Endothelial cell (in vitro differentiated cells): ENCODE measurements around the gene TCERG1L. TPM values are rescaled to one million over a fixed set of nuclear protein-coding genes. Genes with fewer than 3 reads are reported as not detected.

Experiments used
- DNase-seq: peaks from one replicate; pipeline ENCODE4 v3.0.0; 2021; ENCODE audit warnings: low spot score
- H3K27ac Mint-ChIP-seq: one replicate; pipeline ENCODE4 v1.8.0; 2021; ENCODE audit warnings: mixed read lengths, inconsistent platforms; ENCODE audit not compliant: unreplicated experiment
- H3K27me3 Mint-ChIP-seq: one replicate; pipeline ENCODE4 v1.8.0; 2021; ENCODE audit warnings: mild to moderate bottlenecking, moderate library complexity, mixed read lengths, inconsistent platforms; ENCODE audit not compliant: unreplicated experiment
- H3K36me3 Mint-ChIP-seq: one replicate; pipeline ENCODE4 v1.8.0; 2021; ENCODE audit warnings: mild to moderate bottlenecking, low read depth, mixed read lengths, inconsistent platforms; ENCODE audit not compliant: unreplicated experiment
- H3K4me1 Mint-ChIP-seq: one replicate; pipeline ENCODE4 v1.8.0; 2021; ENCODE audit warnings: mild to moderate bottlenecking, mixed read lengths, inconsistent platforms; ENCODE audit not compliant: unreplicated experiment
- H3K4me3 Mint-ChIP-seq: one replicate; pipeline ENCODE4 v1.8.0; 2021; ENCODE audit warnings: mild to moderate bottlenecking, mixed read lengths, inconsistent platforms; ENCODE audit not compliant: unreplicated experiment
- H3K9me3 Mint-ChIP-seq: one replicate; pipeline ENCODE4 v1.8.0; 2021; ENCODE audit warnings: mixed read lengths, inconsistent platforms; ENCODE audit not compliant: unreplicated experiment
- CTCF ChIP-seq: fragments of 200-600 bp; sonication (generic); IDR thresholded peaks from one replicate; pipeline ENCODE4 v1.5.0; 2021; ENCODE audit warnings: antibody characterized with exemption; ENCODE audit not compliant: unreplicated experiment
- total RNA-seq: library from RNA; stranded (reverse); fragmentation: NEBNext Ultra II Directional; extraction: Animal tissue kit (Norgen Biotek cat#: 25700); gene quantifications from one replicate; pipeline ENCODE4 v1.2.1, GENCODE V29; 2021; ENCODE audit not compliant: unreplicated experiment

The TCERG1L gene
- total RNA-seq, 1 donor from 2014 or later: not detected

- Mint-ChIP-seq H3K9me3 (peaks cover 7% of the 10 kb centered on the region), H3K36me3 (peaks cover 5% of the 10 kb centered on the region), H3K4me3 (peak overlapping the region; percentile 25), H3K27me3 (peaks cover 6% of the 10 kb centered on the region), H3K4me1 (no peaks in the 10 kb centered on the region), H3K27ac (no peak overlapping the region)
- no peak for TF ChIP-seq CTCF
- DNase-seq: no peak
These were observed 196.7 kb downstream of the TCERG1L start for GRCh38 chr10:131114846-131115245.

- DNase-seq: no peak
- no peak for TF ChIP-seq CTCF
- Mint-ChIP-seq H3K36me3 (peaks cover 10% of the 10 kb centered on the region), H3K27me3 (peaks cover 9% of the 10 kb centered on the region), H3K27ac (no peak overlapping the region), H3K9me3 (peaks cover 15% of the 10 kb centered on the region), H3K4me3 (no peak overlapping the region), H3K4me1 (no peaks in the 10 kb centered on the region)
These were observed 197.7 kb downstream of the TCERG1L start for GRCh38 chr10:131113709-131114291.

DNA sequence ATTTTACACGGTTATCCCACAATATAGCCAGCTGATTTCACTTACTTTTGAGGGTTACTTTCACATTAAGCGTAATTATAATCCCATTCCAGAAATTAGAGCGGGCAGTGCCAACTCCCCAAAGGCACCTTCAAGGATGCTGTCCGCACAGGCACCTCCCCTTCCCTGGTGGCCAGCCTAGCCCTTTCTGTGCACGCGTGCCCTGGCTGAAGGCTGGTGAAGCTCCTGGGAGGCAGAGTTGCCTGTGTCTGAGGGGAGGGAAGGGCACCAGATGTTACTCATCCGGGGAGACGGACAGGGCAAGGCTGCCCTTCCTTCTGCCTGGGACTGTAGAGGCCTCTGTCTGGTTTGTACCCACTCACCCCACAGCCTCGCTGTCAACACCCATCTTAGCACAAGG, 198.4 kb downstream of the TCERG1L start:
- Mint-ChIP-seq H3K27me3 (peaks cover 6% of the 10 kb centered on the region), H3K27ac (no peak overlapping the region), H3K9me3 (peaks cover 12% of the 10 kb centered on the region), H3K36me3 (peaks cover 6% of the 10 kb centered on the region), H3K4me3 (no peak overlapping the region), H3K4me1 (no peaks in the 10 kb centered on the region)
- TF ChIP-seq CTCF: no peak
- DNase-seq: no peak

- peaks cover 8% of the 10 kb centered on the region for H3K36me3 Mint-ChIP-seq
- no peak overlapping the region for H3K4me3 Mint-ChIP-seq
- no peak for TF ChIP-seq CTCF
- H3K27ac Mint-ChIP-seq: no peak overlapping the region
- H3K9me3 Mint-ChIP-seq: peaks cover 14% of the 10 kb centered on the region
- H3K27me3 Mint-ChIP-seq: peaks cover 4% of the 10 kb centered on the region
- no peaks in the 10 kb centered on the region for H3K4me1 Mint-ChIP-seq
- no peak for DNase-seq
These were observed 198.8 kb downstream of the TCERG1L start for GRCh38 chr10:131112691-131113090.

- no peak for DNase-seq
- TF ChIP-seq CTCF: no peak
- Mint-ChIP-seq H3K27ac (no peak overlapping the region), H3K4me1 (no peaks in the 10 kb centered on the region), H3K27me3 (peaks cover 6% of the 10 kb centered on the region), H3K9me3 (peaks cover 23% of the 10 kb centered on the region), H3K4me3 (no peak overlapping the region), H3K36me3 (peaks cover 10% of the 10 kb centered on the region)
These were observed 199.9 kb downstream of the TCERG1L start for GRCh38 chr10:131111471-131112080.
